Amniotic epithelial cell (primary cell): ENCODE data around the gene AKAP5.

Source experiments
- DNase-seq: peaks from one replicate; pipeline ENCODE4 v3.0.0-alpha.2; 2010; ENCODE audit warnings: low read depth

Gene AKAP5

GRCh38 chr14:64465191-64465822, at the start of gene AKAP5:
Gene AKAP5 (plus strand): TSS chr14:64465499. CDS start chr14:64468395, 2,896 bp downstream.
- peak; percentile 13 for DNase-seq

- DNase-seq = no peak
Measured at GRCh38 chr14:64416348-64416932, 48.9 kb upstream of the AKAP5 start.

- peak; percentile 60 for DNase-seq
Measured at GRCh38 chr14:64417055-64417770, 48.1 kb upstream of the AKAP5 start.

GRCh38 chr14:64417771-64418125, 47.6 kb upstream of the AKAP5 start:
- no peak for DNase-seq

GRCh38 chr14:64419003-64419402, 46.3 kb upstream of the AKAP5 start:
- peak; percentile 34 for DNase-seq

- DNase-seq = peak; percentile 65
Measured at GRCh38 chr14:64421166-64421565, 44.1 kb upstream of the AKAP5 start.

- no peak for DNase-seq
Measured at GRCh38 chr14:64422005-64422404, 43.3 kb upstream of the AKAP5 start.

GRCh38 chr14:64422756-64423155, 42.5 kb upstream of the AKAP5 start:
- no peak for DNase-seq

GRCh38 chr14:64423987-64424386, 41.3 kb upstream of the AKAP5 start:
- DNase-seq = peak; percentile 32

GRCh38 chr14:64434528-64434927, 30.8 kb upstream of the AKAP5 start:
- peak; percentile 84 for DNase-seq

GRCh38 chr14:64438181-64438841, 27.0 kb upstream of the AKAP5 start:
- peak; percentile 88 for DNase-seq

- no peak for DNase-seq
Measured at GRCh38 chr14:64439141-64439540, 26.2 kb upstream of the AKAP5 start.

GRCh38 chr14:64440494-64440893, 24.8 kb upstream of the AKAP5 start:
- DNase-seq = peak; percentile 35

- no peak for DNase-seq
Measured at GRCh38 chr14:64442300-64442988, 22.9 kb upstream of the AKAP5 start.

- no peak for DNase-seq
Measured at GRCh38 chr14:64444140-64444539, 21.2 kb upstream of the AKAP5 start.

GRCh38 chr14:64444984-64445845, 20.1 kb upstream of the AKAP5 start:
- peak; percentile 89 for DNase-seq

GRCh38 chr14:64447876-64448670, 17.2 kb upstream of the AKAP5 start:
- no peak for DNase-seq

GRCh38 chr14:64450255-64450654, 15.0 kb upstream of the AKAP5 start:
- no peak for DNase-seq

- DNase-seq = no peak
Measured at GRCh38 chr14:64454671-64455070, 10.6 kb upstream of the AKAP5 start.

GRCh38 chr14:64459405-64460136, 5.7 kb upstream of the AKAP5 start:
- peak; percentile 35 for DNase-seq
